Esophagus squamous epithelium (tissue), 5 donors: ENCODE data around the gene CDH12. TPM values are rescaled to one million over a fixed set of nuclear protein-coding genes. Genes with fewer than 3 reads are reported as not detected.

ENCODE experiments used
- DNase-seq: peaks from one replicate; lab custom pipeline; 2025; lab: John Stamatoyannopoulos, UW
- H3K27ac ChIP-seq, 4 donors: fragments of 200-600 bp; sonication (generic); one replicate each; pipeline ENCODE4 v1.5.1; 2016 to 2019; ENCODE audit warnings: mild to moderate bottlenecking in 1 of 4
- H3K27me3 ChIP-seq, 4 donors: fragments of 200-600 bp; sonication (generic); 1 replicate in 3 of 4; 2 replicates in 1 of 4; pipeline versions ENCODE4 v1.5.1 to v1.6.0; 2017 to 2021; ENCODE audit warnings: antibody characterized with exemption in 1 of 4
- H3K36me3 ChIP-seq, 3 donors: fragments of 200-600 bp; sonication (generic); one replicate each; pipeline ENCODE4 v1.5.1; 2016 to 2019
- H3K4me1 ChIP-seq, 3 donors: fragments of 200-600 bp; sonication (generic); one replicate each; pipeline ENCODE4 v1.5.1; 2017 to 2019
- H3K4me3 ChIP-seq, 4 donors: fragments of 200-600 bp; sonication (generic); 1 replicate in 3 of 4; 2 replicates in 1 of 4; pipeline ENCODE4 v1.5.1; 2016 to 2019; ENCODE audit warnings: mild to moderate bottlenecking in 2 of 4, moderate library complexity in 1 of 4
- H3K9me3 ChIP-seq, 3 donors: fragments of 200-600 bp; sonication (generic); one replicate each; pipeline ENCODE4 v1.5.1; 2016 to 2019
- POLR2A ChIP-seq, 4 donors: fragments of 450-650 bp; IDR thresholded peaks; one replicate each; pipeline ENCODE4 v1.6.1; 2017; ENCODE audit warnings: antibody characterized with exemption in 4 of 4, mild to moderate bottlenecking in 4 of 4, moderate library complexity in 3 of 4
- WGBS, 2 donors: methylation state at CpG; one replicate each; pipeline ENCODE4 v1.1.5; 2018; 5-methylcytosine and 5-hydroxymethylcytosine counted together
- intact Hi-C: fragments of 100-400 bp; cut with DNase I; formaldehyde crosslinking; loops from one replicate; pipeline ENCODE4 v1.15.0; 2022
- total RNA-seq, 4 donors: library from RNA; depleted of rRNA; stranded (reverse); fragments of >200 nt; gene quantifications; one replicate each; pipeline ENCODE4 v1.1.0, GENCODE V29; 2016
- TF ChIP-seq, protein P1 (sequence below), 6 experiments: fragments of 450-650 bp in 4 of 6; fragments of 200-600 bp in 2 of 6; sonication (generic) in 2 of 6; IDR thresholded peaks; one replicate each; pipeline ENCODE4 v1.5.1; 2016 to 2019; ENCODE audit warnings: antibody characterized with exemption in 6 of 6, mild to moderate bottlenecking in 4 of 6, moderate library complexity in 4 of 6
- donor health status: DM: yes; HTN: yes; CAD: no.

The CDH12 gene
- total RNA-seq, 4 donors from 2014 or later: not detected

DNA sequence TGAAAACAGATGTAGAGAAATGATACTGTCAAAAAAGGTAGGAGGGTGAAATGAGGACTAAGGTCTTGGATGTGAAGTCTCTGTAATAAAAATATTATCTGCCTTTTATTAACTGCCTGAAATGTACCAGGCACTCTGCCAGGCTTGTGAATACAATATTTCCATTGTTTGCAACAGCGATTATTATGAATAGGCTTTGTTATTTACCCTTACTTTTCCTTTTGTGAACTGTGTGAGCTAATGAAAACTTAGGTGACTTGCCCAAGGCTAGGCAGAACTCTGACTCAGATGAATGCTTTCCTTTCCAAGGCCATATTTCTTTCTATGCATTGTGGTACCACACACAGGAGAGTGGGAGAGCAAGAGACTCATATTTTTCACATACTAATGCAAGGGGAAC lies 204.1 kb downstream of the CDH12 start:
- Histone ChIP-seq H3K36me3 (no peaks in the 10 kb centered on the region), H3K27ac (no peak overlapping the region), H3K4me1 (no peaks in the 10 kb centered on the region), H3K27me3 (no peaks in the 10 kb centered on the region), H3K4me3 (no peak overlapping the region), H3K9me3 (no peaks in the 10 kb centered on the region)
- intact Hi-C loops: no loop called here
- no peak for DNase-seq
- WGBS, 2 donors: 14% methylated on average over 1 of the region's 1 CpG
- no peak for TF ChIP-seq POLR2A (IDR thresholded peaks at IDR 0.05)
- TF ChIP-seq, protein P1, sequence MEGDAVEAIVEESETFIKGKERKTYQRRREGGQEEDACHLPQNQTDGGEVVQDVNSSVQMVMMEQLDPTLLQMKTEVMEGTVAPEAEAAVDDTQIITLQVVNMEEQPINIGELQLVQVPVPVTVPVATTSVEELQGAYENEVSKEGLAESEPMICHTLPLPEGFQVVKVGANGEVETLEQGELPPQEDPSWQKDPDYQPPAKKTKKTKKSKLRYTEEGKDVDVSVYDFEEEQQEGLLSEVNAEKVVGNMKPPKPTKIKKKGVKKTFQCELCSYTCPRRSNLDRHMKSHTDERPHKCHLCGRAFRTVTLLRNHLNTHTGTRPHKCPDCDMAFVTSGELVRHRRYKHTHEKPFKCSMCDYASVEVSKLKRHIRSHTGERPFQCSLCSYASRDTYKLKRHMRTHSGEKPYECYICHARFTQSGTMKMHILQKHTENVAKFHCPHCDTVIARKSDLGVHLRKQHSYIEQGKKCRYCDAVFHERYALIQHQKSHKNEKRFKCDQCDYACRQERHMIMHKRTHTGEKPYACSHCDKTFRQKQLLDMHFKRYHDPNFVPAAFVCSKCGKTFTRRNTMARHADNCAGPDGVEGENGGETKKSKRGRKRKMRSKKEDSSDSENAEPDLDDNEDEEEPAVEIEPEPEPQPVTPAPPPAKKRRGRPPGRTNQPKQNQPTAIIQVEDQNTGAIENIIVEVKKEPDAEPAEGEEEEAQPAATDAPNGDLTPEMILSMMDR (IDR thresholded peaks at IDR 0.05): no peak

DNA sequence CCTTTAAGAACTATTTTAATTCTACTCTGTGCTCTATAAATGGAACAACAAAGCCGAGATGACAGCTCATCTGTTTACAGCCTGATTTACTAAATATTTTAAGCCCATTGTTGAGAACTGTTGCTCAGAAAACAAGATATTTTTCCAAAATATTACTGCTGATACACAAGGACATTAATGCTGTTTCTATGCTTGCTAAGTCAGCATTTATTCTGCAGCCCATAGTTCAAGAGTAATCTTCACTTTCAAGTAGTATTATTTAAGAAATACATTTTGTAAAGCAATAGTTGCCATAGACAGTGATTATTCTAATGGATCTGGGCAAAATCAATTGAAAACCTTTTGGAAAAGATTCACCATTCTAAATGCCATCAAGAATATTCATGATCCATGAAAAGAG lies 208.3 kb downstream of the CDH12 start:
- no peak for DNase-seq
- WGBS, 2 donors: 35 to 38% methylated on average over 1 of the region's 1 CpG
- H3K27ac ChIP-seq: no peak overlapping the region
- TF ChIP-seq, protein P1 (IDR thresholded peaks at IDR 0.05): no peak
- TF ChIP-seq POLR2A (IDR thresholded peaks at IDR 0.05): no peak
- H3K9me3 ChIP-seq: no peaks in the 10 kb centered on the region
- no peaks in the 10 kb centered on the region for H3K27me3 ChIP-seq
- H3K4me1 ChIP-seq: no peaks in the 10 kb centered on the region
- intact Hi-C loops: no loop called here
- no peak overlapping the region for H3K4me3 ChIP-seq
- no peaks in the 10 kb centered on the region for H3K36me3 ChIP-seq

DNA sequence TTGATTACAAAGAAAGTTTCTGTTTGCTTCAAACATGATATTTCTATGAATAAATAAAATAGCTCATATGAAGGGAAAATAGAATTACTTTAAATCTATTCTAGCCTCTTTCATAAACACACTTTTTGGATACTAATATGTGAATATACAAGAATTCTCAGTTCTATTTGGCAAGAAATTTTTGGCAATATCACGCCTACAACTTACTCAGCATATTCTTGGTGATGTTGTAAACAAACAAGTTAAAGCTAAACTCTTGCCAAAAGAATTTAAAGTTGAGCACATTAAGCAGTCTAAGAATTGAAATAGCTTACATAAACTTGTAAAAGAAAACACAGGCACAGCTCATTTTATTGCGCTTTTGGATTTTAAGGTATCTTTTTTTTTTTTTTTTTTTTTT lies 209.8 kb downstream of the CDH12 start:
- Histone ChIP-seq H3K36me3 (no peaks in the 10 kb centered on the region), H3K4me1 (no peaks in the 10 kb centered on the region), H3K4me3 (no peak overlapping the region), H3K27ac (no peak overlapping the region), H3K27me3 (no peaks in the 10 kb centered on the region), H3K9me3 (no peaks in the 10 kb centered on the region)
- DNase-seq: no peak
- intact Hi-C loops: no loop called here
- TF ChIP-seq, protein P1 (IDR thresholded peaks at IDR 0.05): no peak
- TF ChIP-seq POLR2A (IDR thresholded peaks at IDR 0.05): no peak
- 46 to 56% methylated on average over 2 of the region's 2 CpGs for WGBS, 2 donors

DNA sequence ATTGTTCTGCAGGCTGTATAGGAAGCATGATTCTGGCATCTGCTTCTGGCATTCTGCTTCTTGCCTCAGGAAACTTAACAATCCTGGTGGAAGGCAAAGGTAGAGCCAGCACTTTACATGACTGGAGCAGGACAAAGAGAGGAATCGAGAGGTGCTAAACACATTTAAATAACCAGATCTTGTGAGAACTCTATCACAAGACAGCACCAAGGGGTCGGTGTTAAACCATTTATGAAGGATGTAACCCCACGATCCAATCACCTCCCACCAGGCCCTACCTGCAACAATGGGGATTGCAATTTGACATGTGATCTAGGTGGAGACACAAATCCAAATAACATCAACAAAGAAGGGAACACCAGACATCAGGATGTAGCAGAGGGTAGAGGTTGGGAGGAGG lies 221.5 kb downstream of the CDH12 start:
- TF ChIP-seq, protein P1 (IDR thresholded peaks at IDR 0.05): no peak
- TF ChIP-seq POLR2A (IDR thresholded peaks at IDR 0.05): no peak
- Histone ChIP-seq H3K27me3 (no peaks in the 10 kb centered on the region), H3K4me1 (no peaks in the 10 kb centered on the region), H3K36me3 (no peaks in the 10 kb centered on the region), H3K4me3 (no peak overlapping the region), H3K9me3 (no peaks in the 10 kb centered on the region), H3K27ac (no peak overlapping the region)
- no peak for DNase-seq
- intact Hi-C loops: no loop called here
- 47 to 69% methylated on average over 3 of the region's 3 CpGs for WGBS, 2 donors

DNA sequence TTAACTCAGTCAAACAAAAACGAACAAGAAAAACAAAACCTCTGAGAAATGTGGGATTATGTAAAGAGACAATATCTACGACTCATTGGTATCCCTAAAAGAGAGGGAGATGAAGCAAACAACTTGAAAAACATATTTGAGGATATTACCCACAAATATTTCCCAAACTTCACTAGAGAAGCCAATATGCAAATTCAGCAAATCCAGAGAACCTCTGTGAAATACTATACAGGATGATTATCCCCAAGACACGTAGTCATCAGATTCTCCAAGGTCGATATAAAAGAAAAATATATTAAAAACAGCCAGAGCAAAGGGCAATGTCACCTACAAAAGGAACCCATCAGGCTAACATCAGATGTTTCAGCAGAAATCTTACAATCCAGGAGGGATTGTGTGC lies 226.1 kb downstream of the CDH12 start:
- no peaks in the 10 kb centered on the region for H3K27me3 ChIP-seq
- H3K36me3 ChIP-seq: no peaks in the 10 kb centered on the region
- no peak overlapping the region for H3K4me3 ChIP-seq
- H3K27ac ChIP-seq: no peak overlapping the region
- H3K9me3 ChIP-seq: peaks cover 0 to 3% (median 0%) of the 10 kb centered on the region in 3 donors
- no peaks in the 10 kb centered on the region for H3K4me1 ChIP-seq
- intact Hi-C loops: no loop called here
- WGBS, 2 donors: 71 to 72% methylated on average over 4 of the region's 4 CpGs
- no peak for DNase-seq
- no peak for TF ChIP-seq POLR2A (IDR thresholded peaks at IDR 0.05)
- TF ChIP-seq, protein P1 (IDR thresholded peaks at IDR 0.05): no peak
